A172 (cell line): ENCODE data around the gene CKB. TPM values are rescaled to one million over a fixed set of nuclear protein-coding genes. Genes with fewer than 3 reads are reported as not detected.
"Not testable (repeated sequence)": the region's sequence is repeated elsewhere in the genome, so short reads cannot be mapped to it uniquely, and the experiment has no call there.

Experiments used
- DNase-seq: peaks from one replicate; pipeline ENCODE4 v3.0.0-alpha.2; 2015; ENCODE audit warnings: low spot score
- total RNA-seq: library from RNA; depleted of rRNA; stranded (reverse); fragments of >200 nt; shearing (Covaris generic); gene quantifications from 2 replicates; pipeline ENCODE4 v1.2.3, GENCODE V29; 2014

Gene CKB
- total RNA-seq, 1 experiment from 2014 or later: 13.2 TPM

GRCh38 chr14:103526247-103526913 is 3.8 kb upstream of the CKB start:
- DNase-seq: no peak

GRCh38 chr14:103525430-103526246 is 3.0 kb upstream of the CKB start:
- DNase-seq: not testable (repeated sequence)

GRCh38 chr14:103524002-103524935 is 1.6 kb upstream of the CKB start:
- DNase-seq: no peak

- no peak for DNase-seq
Measured at GRCh38 chr14:103523575-103523954, 935 bp upstream of the CKB start.

GRCh38 chr14:103521951-103522563 is 573 bp downstream of the CKB start:
- no peak for DNase-seq

- DNase-seq: no peak
Measured at GRCh38 chr14:103521438-103521950, 1.1 kb downstream of the CKB start.

GRCh38 chr14:103520657-103521437 is 1.8 kb downstream of the CKB start:
- peak; percentile 51 for DNase-seq

- no peak for DNase-seq
Measured at GRCh38 chr14:103520269-103520656, 2.4 kb downstream of the CKB start.

GRCh38 chr14:103519837-103520212 is 2.8 kb downstream of the CKB start:
- no peak for DNase-seq

GRCh38 chr14:103519043-103519836 is 3.4 kb downstream of the CKB start:
- no peak for DNase-seq

GRCh38 chr14:103518422-103519042 is 4.1 kb downstream of the CKB start:
- no peak for DNase-seq

GRCh38 chr14:103517721-103518421 is 4.8 kb downstream of the CKB start:
- DNase-seq: no peak

- DNase-seq: no peak
Measured at GRCh38 chr14:103517174-103517566, 5.5 kb downstream of the CKB start.

GRCh38 chr14:103516426-103517173 is 6.0 kb downstream of the CKB start:
- no peak for DNase-seq

- DNase-seq: no peak
Measured at GRCh38 chr14:103514596-103515421, 7.8 kb downstream of the CKB start.

GRCh38 chr14:103512701-103513611 is 9.7 kb downstream of the CKB start:
- DNase-seq: no peak
